HG02798 (cell line): ENCODE data around the gene SYS1.

ENCODE experiments used
- ATAC-seq: cut with Tn5 transposase; IDR thresholded peaks from one replicate; pipeline ENCODE4 v1.9.1; 2021; ENCODE audit warnings: mild to moderate bottlenecking; ENCODE audit not compliant: unreplicated experiment, poor library complexity

Gene SYS1

DNA sequence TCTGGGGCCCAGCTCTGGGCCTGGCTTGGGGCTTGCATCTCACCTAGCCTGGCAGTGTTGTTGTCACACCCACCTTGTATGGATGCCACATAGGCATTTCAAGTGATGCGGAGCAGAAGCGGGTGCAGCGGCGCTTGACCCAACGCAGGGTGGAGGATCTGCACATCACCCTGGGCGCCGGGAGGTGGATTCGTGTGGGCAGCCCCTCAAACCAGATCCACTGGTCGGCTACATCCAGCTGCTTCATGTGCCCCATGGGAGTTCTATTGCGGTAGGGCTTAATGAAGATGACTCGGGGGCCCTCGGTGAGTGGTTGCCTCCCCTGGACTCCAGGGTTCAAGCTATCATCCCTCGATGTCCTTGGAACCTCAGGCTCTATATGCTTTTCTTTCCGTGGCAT lies 12.0 kb downstream of the SYS1 start:
- ATAC-seq = no peak

- ATAC-seq = no peak
Measured at GRCh38 chr20:45377269-45377668, 14.3 kb downstream of the SYS1 start.

GRCh38 chr20:45378191-45378590 lies 15.2 kb downstream of the SYS1 start, which contains the start of gene TP53TG5:
Gene TP53TG5, minus strand, starts transcription at chr20:45378325. Its CDS starts 89 bp downstream, at chr20:45378236.
- ATAC-seq = no peak

- ATAC-seq = no peak
Measured at GRCh38 chr20:45387274-45387673, 24.3 kb downstream of the SYS1 start.

- ATAC-seq = no peak
Measured at GRCh38 chr20:45390931-45391330, 28.0 kb downstream of the SYS1 start.

DNA sequence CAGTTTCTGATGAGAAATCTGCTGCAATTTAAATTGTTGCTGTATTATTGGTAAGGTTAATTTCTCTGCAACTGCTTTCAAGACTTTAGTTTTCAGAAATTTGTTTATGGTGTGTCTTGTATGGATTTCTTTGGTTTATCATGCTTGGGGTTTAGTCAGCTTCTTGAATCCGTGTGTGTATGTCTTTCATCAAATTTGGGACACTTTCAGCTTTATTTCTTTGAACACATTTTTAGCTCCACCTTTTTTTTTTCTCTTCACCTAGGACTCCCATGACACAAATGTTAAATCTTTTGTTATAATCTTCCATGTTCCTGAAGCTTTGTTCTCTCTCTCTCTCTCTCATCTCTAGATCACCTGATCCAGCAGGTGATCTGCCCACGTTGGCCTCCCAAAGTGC lies 28.6 kb downstream of the SYS1 start:
- no peak for ATAC-seq

DNA sequence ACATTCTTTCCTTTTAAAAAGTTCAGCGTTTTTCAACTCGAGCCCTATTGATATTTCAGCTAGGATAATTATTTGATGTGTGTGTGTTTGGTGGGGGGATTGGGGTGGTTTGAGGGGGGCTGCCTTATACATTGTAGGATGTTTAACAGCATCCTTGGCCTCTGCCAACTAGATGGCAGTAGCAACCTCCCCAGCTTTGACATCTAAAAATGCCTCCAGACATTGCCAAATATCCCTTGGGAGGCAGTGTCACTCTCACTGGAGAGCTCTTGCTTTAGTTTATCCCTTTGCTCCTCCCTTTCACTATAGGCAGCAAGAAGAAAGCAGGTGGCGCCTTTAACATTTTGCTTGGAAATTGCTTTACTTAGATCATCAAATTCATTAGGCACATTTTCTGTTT lies 29.8 kb downstream of the SYS1 start:
- no peak for ATAC-seq

GRCh38 chr20:45394221-45395113 lies 31.5 kb downstream of the SYS1 start:
- no peak for ATAC-seq

GRCh38 chr20:45395114-45395415 lies 32.1 kb downstream of the SYS1 start:
- ATAC-seq = no peak

DNA sequence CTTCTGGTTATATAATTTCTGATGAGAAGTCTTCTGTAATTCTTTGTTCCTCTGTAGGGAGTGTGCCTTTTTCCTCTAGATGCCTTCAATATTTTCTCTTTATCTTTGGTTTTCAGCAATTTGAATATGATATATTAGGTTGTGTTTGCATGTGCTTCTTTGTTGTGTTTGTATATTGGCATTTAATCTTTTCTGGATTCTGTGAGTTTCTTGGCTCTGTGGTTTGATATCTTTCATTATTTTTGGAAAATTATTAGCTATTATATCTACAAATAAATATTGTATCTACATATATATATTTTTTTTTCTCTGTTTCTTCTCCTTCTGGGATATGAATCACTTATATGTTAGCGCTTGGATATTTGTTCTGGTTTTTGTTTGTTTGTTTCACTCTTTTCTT lies 36.1 kb downstream of the SYS1 start:
- ATAC-seq = no peak

DNA sequence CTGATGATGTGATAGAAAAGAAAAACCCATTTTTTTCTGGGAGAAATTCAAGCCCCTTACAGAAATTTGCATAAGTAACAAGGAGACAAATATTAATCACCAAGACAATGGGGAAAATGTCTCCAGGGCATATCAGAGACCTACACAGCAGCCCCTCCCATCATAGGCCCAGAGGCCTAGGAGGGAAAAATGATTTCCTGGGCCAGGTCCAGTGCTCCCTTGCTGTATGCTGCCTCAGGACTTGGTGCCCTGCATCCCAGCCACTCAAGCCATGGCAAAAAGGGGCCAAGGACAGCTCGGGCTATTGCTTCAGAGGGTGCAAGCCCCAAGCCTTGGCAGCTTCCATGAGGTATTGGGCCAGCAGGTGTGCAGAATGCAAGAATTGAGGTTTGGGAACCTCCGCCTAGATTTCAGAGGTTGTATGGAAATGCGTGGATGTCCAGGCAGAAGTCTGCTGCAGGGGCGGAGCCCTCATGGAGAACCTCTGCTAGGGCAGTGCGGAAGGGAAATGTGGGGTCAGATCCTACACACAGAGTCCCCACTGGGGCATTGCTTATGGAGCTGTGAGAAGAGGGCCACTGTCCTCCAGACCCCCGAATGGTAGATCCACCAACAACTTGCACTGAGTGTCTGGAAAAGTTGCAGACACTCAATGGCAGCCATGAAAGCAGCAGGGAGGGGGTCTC lies 37.5 kb downstream of the SYS1 start:
- ATAC-seq = no peak

DNA sequence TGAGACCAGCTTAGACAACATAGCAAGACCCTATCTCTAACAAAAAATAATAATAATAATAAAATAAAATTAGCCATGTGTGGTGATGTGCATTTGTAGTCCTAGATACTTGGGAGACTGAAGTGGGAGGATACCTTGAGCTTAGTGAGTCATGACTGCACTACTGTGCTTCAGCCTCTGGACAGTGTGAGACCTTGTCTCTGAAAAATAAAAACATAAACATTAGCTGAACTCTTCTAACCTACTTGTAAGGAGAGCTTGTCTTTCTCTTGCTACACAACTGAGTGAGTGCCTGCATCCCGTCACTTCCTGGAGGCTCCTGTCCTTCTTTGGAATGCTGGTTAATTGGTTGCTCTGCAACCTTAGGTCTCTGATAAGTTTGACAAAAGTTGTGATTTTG lies 40.0 kb downstream of the SYS1 start:
- ATAC-seq = no peak

GRCh38 chr20:45404438-45404837 lies 41.5 kb downstream of the SYS1 start:
- no peak for ATAC-seq

GRCh38 chr20:45405571-45406259 lies 42.8 kb downstream of the SYS1 start:
- no peak for ATAC-seq

GRCh38 chr20:45406260-45407066 lies 43.5 kb downstream of the SYS1 start:
- no peak for ATAC-seq

DNA sequence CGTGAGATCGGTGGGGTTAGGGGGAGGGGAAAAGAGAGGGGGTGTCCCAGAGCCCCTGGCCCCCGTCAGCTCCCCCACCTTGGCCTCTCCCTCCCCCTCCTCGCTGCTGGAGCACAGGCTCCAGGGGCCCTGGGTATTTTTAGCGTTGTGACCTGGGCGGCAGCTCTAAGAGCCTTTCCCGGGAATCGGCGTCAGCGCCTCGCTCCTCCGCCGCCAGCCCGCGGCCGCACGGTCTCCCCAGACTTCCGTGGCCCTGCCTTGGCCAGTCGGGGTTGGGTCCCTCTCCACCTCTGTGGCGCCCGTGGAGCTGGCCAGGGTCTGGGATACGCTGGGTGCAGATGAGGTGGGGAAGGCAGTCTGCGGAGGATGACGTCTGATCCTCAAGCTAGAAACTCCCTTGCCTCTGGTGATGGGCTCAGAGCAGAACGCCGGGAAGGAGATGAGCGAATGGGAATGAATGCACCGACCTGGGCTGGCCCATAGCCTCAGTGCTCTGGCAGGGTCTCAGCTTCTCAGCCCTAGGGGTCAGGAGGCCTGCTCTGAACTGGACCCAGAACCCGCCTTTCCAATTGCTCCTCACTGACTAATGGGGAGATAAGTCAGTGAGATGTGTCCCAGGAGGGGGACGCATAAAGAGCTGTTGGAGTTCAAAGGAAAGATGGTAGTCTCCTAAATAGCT lies 44.2 kb downstream of the SYS1 start:
- no peak for ATAC-seq

GRCh38 chr20:45407783-45408645 lies 45.1 kb downstream of the SYS1 start, which contains the start of gene DBNDD2:
Gene DBNDD2, plus strand, starts transcription at chr20:45408289. Its CDS starts 179 bp downstream, at chr20:45408468.
- ATAC-seq = no peak

DNA sequence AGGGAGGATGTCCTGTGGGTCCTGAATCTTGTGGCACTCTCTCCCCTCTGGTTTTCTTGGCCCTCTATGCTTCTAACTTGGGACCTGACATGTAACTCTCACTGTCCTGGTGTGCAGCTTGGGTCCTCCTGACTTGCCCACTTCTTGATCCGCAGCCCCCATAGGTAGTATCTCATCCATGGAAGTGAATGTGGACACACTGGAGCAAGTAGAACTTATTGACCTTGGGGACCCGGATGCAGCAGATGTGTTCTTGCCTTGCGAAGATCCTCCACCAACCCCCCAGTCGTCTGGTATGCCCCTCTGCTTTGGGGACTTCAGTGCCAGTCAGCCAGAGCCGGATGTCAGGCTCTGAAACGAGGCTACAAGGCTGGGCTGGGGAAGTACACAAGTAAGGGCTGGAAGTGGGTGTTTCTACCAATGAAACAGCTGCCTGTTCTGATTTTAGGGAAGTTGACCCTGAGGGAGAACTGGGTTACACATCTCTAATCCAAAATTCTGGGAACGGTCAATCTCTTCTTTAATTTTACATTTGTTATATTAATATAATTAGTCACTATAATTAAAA lies 45.8 kb downstream of the SYS1 start:
- no peak for ATAC-seq
